Stimulated activated naive CD4-positive, alpha-beta T cell treated with Interleukin-2 at 50 U/mL for 16 hours (primary cell): ENCODE measurements around the gene ACSL5.
"Not testable (repeated sequence)": the region's sequence is repeated elsewhere in the genome, so short reads cannot be mapped to it uniquely, and the experiment has no call there.

Experiments
- DNase-seq: peaks from one replicate; lab custom pipeline; 2025; lab: John Stamatoyannopoulos, UW

ACSL5 gene

GRCh38 chr10:112409755-112410154 is 35.8 kb downstream of the ACSL5 start:
- DNase-seq, result no peak

- no peak for DNase-seq
Observed at GRCh38 chr10:112412696-112413095, 38.8 kb downstream of the ACSL5 start.

GRCh38 chr10:112421731-112422130 is 47.8 kb downstream of the ACSL5 start:
- no peak for DNase-seq

GRCh38 chr10:112424651-112425050 is 50.7 kb downstream of the ACSL5 start:
- DNase-seq, result no peak

- DNase-seq, result no peak
Observed at GRCh38 chr10:112426111-112426510, 52.2 kb downstream of the ACSL5 start.

DNA sequence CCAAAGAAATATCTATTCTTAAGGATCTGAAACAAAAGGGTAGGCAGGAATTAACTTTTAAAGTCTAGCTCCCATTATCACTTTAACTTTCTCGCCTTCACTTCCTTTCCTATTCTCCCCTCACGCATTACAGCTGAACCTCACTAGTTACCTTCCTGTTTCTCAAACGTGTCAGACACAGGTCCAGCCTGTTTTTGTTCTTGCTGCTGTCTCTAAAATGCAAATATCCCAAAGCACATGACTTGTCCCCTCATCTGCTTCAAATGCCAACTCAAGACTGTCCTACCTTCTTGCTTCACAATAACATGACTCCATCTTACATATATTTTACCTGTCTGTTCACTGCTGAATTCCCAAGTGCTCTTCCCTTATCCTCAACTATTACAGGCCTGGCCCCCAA is 55.2 kb downstream of the ACSL5 start:
- DNase-seq, result no peak

- no peak for DNase-seq
Observed at GRCh38 chr10:112429654-112430230, 55.8 kb downstream of the ACSL5 start.

GRCh38 chr10:112433136-112433535 is 59.2 kb downstream of the ACSL5 start:
- no peak for DNase-seq

- DNase-seq, result no peak
Observed at GRCh38 chr10:112434988-112435619, 61.2 kb downstream of the ACSL5 start.

DNA sequence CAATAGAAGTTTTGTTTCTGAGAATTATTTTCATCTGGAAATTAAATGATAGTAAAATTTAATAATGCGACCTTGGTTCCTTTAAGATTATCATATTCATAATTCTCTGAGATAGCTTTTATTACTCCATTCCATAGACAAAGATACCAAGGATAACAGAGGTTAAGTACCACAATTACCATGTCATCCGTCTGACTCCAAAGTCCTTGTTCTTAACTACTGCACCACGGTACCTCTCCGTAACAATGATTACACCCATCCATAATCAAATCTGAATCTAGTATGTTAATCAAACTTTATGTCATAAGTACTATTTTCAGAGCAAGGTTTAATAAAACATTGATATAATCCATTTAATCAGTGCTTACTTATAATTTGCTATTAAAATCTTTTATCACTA is 64.4 kb downstream of the ACSL5 start:
- no peak for DNase-seq

DNA sequence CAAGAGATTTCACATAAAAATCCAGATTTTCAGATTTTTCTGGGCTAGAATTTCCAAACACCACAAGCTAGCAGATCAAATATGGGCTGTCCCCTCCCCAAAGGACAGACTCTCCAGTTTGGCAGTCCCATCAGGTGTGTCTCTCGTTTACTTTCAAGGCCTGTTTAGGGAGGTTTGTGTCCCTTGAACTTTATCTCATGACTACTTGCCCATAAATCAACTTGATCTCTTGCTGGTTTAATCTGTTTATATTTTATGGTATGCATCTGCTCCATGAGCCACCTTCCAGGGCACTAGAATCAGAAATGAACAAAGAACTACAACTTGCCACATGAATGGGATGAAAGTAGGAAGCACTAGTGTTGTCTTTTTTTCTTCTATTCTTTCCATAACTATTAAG is 67.6 kb downstream of the ACSL5 start:
- DNase-seq, result no peak

GRCh38 chr10:112442063-112442462 is 68.1 kb downstream of the ACSL5 start:
- no peak for DNase-seq

DNA sequence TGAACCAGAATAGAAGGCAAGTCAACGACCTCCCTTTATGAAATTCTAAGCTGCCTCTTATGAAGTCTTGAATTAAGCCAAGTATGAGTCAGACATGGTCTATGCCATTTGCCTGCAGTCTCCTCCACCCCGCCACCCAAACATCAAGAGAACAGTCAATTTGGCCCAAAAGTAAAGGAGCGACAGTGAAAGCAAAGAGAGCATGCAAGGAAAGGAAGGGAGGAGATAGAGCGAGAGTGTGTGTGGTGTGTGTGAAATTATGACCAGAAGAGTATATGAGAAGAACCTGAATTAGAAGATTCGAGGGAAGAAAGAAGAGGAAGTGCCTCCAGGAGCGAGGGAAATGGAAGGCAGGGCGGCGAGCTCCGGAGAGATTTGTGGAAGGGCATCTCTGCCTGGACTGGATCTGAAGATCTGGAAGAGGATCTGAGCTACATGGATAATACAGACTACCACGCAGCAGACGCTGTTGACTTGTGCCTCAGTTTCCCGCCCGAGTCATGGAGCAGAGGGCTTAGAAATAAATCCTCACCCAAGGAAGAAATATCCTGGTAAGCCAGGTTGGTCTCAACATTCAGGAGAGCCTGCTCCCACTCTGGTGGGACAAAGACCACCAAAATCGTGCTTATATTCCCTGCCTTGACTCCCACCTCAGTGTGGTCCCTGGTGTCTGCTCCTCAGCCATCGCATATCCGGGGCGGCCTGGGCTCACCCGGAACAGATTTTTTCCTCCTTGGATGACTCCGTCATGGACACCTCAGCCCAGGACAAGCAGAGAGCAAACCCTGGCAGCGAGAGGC is 72.3 kb downstream of the ACSL5 start:
- DNase-seq, result no peak

GRCh38 chr10:112446855-112447619 is 73.1 kb downstream of the ACSL5 start, which contains the start of the genes VTI1A and ZDHHC6:
Gene VTI1A, plus strand, starts transcription at chr10:112447215. Its CDS starts 159 bp downstream, at chr10:112447374.
Gene ZDHHC6, minus strand, starts transcription at chr10:112446914. Its CDS starts 1,478 bp downstream, at chr10:112445436.
- DNase-seq, result peak; percentile 81

DNA sequence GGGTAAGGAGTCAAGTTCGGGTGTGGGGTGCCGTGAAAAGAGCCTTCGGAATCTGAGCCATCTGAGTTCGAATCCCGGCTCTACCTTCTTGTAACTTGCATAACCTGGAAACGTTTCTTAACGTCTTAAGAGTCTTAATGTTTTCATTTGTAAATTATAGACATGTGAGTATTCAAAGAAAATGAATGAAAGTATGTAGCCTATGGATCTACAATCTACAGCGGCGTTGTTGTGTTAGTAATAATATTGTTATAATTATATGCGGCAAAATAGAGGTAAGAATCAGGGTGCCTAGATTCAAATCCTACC is 73.7 kb downstream of the ACSL5 start:
- DNase-seq, result no peak

DNA sequence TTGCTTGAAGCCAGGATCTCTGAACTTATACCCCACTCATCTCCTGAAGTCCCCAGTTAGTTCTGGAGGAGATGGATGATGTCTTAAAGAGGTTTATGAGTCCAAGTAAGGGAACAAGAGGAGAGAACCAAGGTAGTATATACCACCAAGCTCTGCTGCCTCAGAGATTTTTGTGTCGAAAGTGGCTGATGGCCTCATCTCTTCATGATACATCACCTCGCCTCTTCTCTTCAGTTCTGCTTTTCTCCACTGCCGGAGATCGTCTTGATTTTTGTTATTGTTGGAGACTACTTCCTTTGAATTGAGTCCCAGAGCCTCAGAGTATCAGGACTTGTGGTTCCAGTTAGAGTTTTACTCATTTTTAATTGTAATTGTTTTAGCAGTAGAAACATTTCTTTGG is 75.0 kb downstream of the ACSL5 start:
- DNase-seq, result no peak

GRCh38 chr10:112454910-112455779 is 81.2 kb downstream of the ACSL5 start:
- no peak for DNase-seq

- no peak for DNase-seq
Observed at GRCh38 chr10:112456533-112456932, 82.6 kb downstream of the ACSL5 start.

DNA sequence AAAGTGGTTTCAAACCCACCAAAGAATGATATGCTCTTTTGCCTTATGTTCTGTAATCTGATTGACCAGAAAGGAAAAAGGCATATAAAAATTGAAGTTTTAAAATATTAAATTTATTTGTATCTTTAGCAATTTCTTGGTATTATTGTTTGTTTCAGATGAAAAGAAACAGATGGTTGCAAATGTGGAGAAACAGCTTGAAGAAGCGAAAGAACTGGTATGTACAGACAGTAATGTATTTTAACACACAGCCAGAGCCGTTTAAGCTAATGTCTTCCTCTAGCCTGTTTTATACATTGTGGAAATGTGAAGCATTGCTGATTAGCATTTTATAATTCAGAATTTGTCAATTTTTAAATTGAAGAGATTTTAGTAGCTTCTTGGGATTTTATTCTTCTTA is 86.5 kb downstream of the ACSL5 start:
- no peak for DNase-seq

- DNase-seq, result peak; percentile 31
Observed at GRCh38 chr10:112461029-112461887, 87.3 kb downstream of the ACSL5 start.

GRCh38 chr10:112464074-112464473 is 90.2 kb downstream of the ACSL5 start:
- DNase-seq, result not testable (repeated sequence)
